ENCODE results near the gene IGFL1.
"Not testable (repeated sequence)": the region's sequence is repeated elsewhere in the genome, so short reads cannot be mapped to it uniquely, and the experiment has no call there.

GRCh38 chr19:46262684-46263296 is 33.2 kb downstream of the IGFL1 start:
- TF ChIP-seq POLR2A, CTCF (IDR thresholded peaks at IDR 0.05): not testable (repeated sequence)
